Suprapubic skin (tissue), 4 donors: ENCODE results near the gene HMCN1.

ENCODE experiments used
- EP300 ChIP-seq: sonication (generic); formaldehyde crosslinking; IDR thresholded peaks from one replicate; pipeline ENCODE4 v1.6.1; 2017; ENCODE audit warnings: antibody characterized with exemption
- POLR2A ChIP-seq, 2 donors: fragments of 450-650 bp; IDR thresholded peaks; one replicate each; pipeline ENCODE4 v1.6.1; 2017; ENCODE audit warnings: antibody characterized with exemption in 2 of 2, mild to moderate bottlenecking in 2 of 2, moderate library complexity in 2 of 2
- POLR2AphosphoS5 ChIP-seq, 3 donors: sonication (generic); formaldehyde crosslinking; IDR thresholded peaks; one replicate each; pipeline ENCODE4 v1.6.1; 2017; ENCODE audit warnings: antibody characterized with exemption in 3 of 3
- TF ChIP-seq, protein P1 (sequence below), 2 donors: fragments of 200-600 bp in 1 of 2; fragments of 450-650 bp in 1 of 2; sonication (generic) in 1 of 2; IDR thresholded peaks; one replicate each; pipeline ENCODE4 v1.5.1; 2016 to 2019; ENCODE audit warnings: antibody characterized with exemption in 2 of 2, mild to moderate bottlenecking in 1 of 2, moderate library complexity in 1 of 2

DNA sequence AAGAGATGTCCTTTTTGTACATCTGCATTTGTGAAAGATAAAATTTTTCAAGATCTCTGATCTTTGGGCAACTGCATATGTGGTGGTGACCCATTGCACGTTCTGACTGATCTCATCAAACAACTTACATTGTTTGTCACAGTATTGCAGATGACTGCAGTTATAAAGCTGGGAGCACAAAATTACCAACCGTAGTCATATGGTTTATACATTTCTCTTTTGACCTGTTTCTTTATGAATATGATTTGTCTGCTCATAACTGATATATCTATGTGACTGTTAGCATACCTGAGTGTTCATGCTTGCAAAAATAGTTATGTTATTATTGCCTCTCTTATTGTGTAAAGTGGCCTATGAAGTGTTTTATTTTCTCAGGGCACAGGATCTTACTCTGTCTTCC is 43.7 kb upstream of the HMCN1 start:
- no peak for TF ChIP-seq POLR2A (IDR thresholded peaks at IDR 0.05)
- TF ChIP-seq, protein P1, sequence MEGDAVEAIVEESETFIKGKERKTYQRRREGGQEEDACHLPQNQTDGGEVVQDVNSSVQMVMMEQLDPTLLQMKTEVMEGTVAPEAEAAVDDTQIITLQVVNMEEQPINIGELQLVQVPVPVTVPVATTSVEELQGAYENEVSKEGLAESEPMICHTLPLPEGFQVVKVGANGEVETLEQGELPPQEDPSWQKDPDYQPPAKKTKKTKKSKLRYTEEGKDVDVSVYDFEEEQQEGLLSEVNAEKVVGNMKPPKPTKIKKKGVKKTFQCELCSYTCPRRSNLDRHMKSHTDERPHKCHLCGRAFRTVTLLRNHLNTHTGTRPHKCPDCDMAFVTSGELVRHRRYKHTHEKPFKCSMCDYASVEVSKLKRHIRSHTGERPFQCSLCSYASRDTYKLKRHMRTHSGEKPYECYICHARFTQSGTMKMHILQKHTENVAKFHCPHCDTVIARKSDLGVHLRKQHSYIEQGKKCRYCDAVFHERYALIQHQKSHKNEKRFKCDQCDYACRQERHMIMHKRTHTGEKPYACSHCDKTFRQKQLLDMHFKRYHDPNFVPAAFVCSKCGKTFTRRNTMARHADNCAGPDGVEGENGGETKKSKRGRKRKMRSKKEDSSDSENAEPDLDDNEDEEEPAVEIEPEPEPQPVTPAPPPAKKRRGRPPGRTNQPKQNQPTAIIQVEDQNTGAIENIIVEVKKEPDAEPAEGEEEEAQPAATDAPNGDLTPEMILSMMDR (IDR thresholded peaks at IDR 0.05) = no peak
- no peak for TF ChIP-seq POLR2AphosphoS5 (IDR thresholded peaks at IDR 0.05)
- TF ChIP-seq EP300 = no peak
